Neuronal stem cell (in vitro differentiated cells): Measurements from ENCODE around the gene FAM210A.

Source experiments
- DNase-seq: peaks from one replicate; pipeline ENCODE4 v3.0.0-alpha.2; 2013; ENCODE audit warnings: low spot score
- H2AFZ ChIP-seq: one replicate; pipeline ENCODE4 v1.6.1; 2013; ENCODE audit warnings: mild to moderate bottlenecking, low read length, inconsistent platforms
- H2AK5ac ChIP-seq: 2 replicates; pipeline ENCODE4 v1.6.1; 2013; ENCODE audit warnings: low read depth, mild to moderate bottlenecking, inconsistent platforms, low read length, moderate library complexity, mixed read lengths
- H2BK120ac ChIP-seq: 2 replicates; pipeline ENCODE4 v1.6.1; 2013; ENCODE audit warnings: low read depth, mild to moderate bottlenecking, inconsistent platforms, low read length, moderate library complexity, mixed read lengths
- H2BK12ac ChIP-seq: one replicate; pipeline ENCODE4 v1.6.1; 2013; ENCODE audit warnings: low read length, inconsistent platforms
- H2BK15ac ChIP-seq: 2 replicates; pipeline ENCODE4 v1.6.1; 2013; ENCODE audit warnings: mild to moderate bottlenecking, low read length, inconsistent platforms, mixed read lengths
- H2BK5ac ChIP-seq: one replicate; pipeline ENCODE4 v1.6.1; 2013; ENCODE audit warnings: inconsistent platforms, mild to moderate bottlenecking, low read length, moderate library complexity
- H3K14ac ChIP-seq: one replicate; pipeline ENCODE4 v1.6.1; 2013; ENCODE audit warnings: low read length, inconsistent platforms
- H3K18ac ChIP-seq: 2 replicates; pipeline ENCODE4 v1.6.1; 2013; ENCODE audit warnings: low read length, inconsistent platforms
- H3K23ac ChIP-seq: 2 replicates; pipeline ENCODE4 v1.6.1; 2013; ENCODE audit warnings: low read depth, mild to moderate bottlenecking, mixed read lengths, low read length, inconsistent platforms; ENCODE audit not compliant: poor library complexity
- H3K27ac ChIP-seq: replicated peaks from 3 replicates; pipeline ENCODE4 v1.5.1; 2013; ENCODE audit warnings: low read length, inconsistent platforms
- H3K27me3 ChIP-seq, 3 experiments: 2 replicates each; pipeline ENCODE4 v1.6.1; 2013; ENCODE audit warnings: low read length in 3 of 3, mild to moderate bottlenecking in 2 of 3, inconsistent platforms in 1 of 3, low read depth in 1 of 3, mixed read lengths in 1 of 3, moderate library complexity in 1 of 3; ENCODE audit not compliant: control insufficient read depth in 3 of 3, insufficient read depth in 3 of 3
- H3K36me3 ChIP-seq, 2 donors: replicated peaks in 1 of 2; 2 replicates each; pipeline ENCODE4 v1.6.1; 2013; ENCODE audit warnings: low read length in 2 of 2; ENCODE audit not compliant: control insufficient read depth in 2 of 2, insufficient read depth in 2 of 2
- H3K4ac ChIP-seq: 2 replicates; pipeline ENCODE4 v1.6.1; 2013; ENCODE audit warnings: inconsistent platforms, mild to moderate bottlenecking, low read length, moderate library complexity
- H3K4me1 ChIP-seq, 2 donors: 1 replicate in 1 of 2; 2 replicates in 1 of 2; pipeline ENCODE4 v1.6.1; 2013; ENCODE audit warnings: low read length in 2 of 2, low read depth in 1 of 2; ENCODE audit not compliant: control insufficient read depth in 2 of 2, insufficient read depth in 1 of 2
- H3K4me2 ChIP-seq: one replicate; pipeline ENCODE4 v1.6.1; 2013; ENCODE audit warnings: mild to moderate bottlenecking, low read length, inconsistent platforms; ENCODE audit not compliant: insufficient read depth, poor library complexity, severe bottlenecking
- H3K4me3 ChIP-seq, 2 donors: 2 replicates each; pipeline ENCODE4 v1.5.1; 2013; ENCODE audit warnings: low read length in 2 of 2, mild to moderate bottlenecking in 2 of 2, inconsistent platforms in 1 of 2, moderate library complexity in 1 of 2
- H3K79me1 ChIP-seq: one replicate; pipeline ENCODE4 v1.6.1; 2013; ENCODE audit warnings: low read depth, mild to moderate bottlenecking, inconsistent platforms, low read length, moderate library complexity
- H3K9ac ChIP-seq: one replicate; pipeline ENCODE4 v1.6.1; 2013; ENCODE audit warnings: mild to moderate bottlenecking, low read depth, low read length, inconsistent platforms; ENCODE audit not compliant: poor library complexity
- H3K9me3 ChIP-seq, 2 donors: replicated peaks in 1 of 2; 2 replicates each; pipeline versions ENCODE3 to v1.6.1; 2013; ENCODE audit warnings: low read length in 2 of 2, mild to moderate bottlenecking in 2 of 2, inconsistent platforms in 1 of 2, low read depth in 1 of 2, mixed read lengths in 1 of 2, moderate library complexity in 1 of 2; ENCODE audit not compliant: control insufficient read depth in 2 of 2, insufficient read depth in 1 of 2
- H4K8ac ChIP-seq: one replicate; pipeline ENCODE4 v1.6.1; 2013; ENCODE audit warnings: low read depth, mild to moderate bottlenecking, inconsistent platforms, low read length, moderate library complexity
- H4K91ac ChIP-seq: one replicate; pipeline ENCODE4 v1.6.1; 2013; ENCODE audit warnings: low read length, low read depth, mild to moderate bottlenecking, inconsistent platforms; ENCODE audit not compliant: poor library complexity
- WGBS, 2 donors: extraction: QIAGEN DNeasy Blood & Tissue Kit; methylation state at CpG; one replicate each; pipeline ENCODE4 v1.1.7; 2013; ENCODE audit warnings: missing lambda C conversion rate in 2 of 2, mixed read lengths in 1 of 2; ENCODE audit not compliant: insufficient read length in 2 of 2, insufficient replicate concordance in 1 of 2; ENCODE audit errors: extremely low coverage in 2 of 2; 5-methylcytosine and 5-hydroxymethylcytosine counted together

The FAM210A gene

GRCh38 chr18:13625843-13626543 is 100.4 kb downstream of the FAM210A start:
- H2BK120ac ChIP-seq: no peak overlapping the region
- no peak overlapping the region for H2BK15ac ChIP-seq
- no peaks in the 10 kb centered on the region for H3K36me3 ChIP-seq
- H3K9ac ChIP-seq: no peak overlapping the region
- no peak overlapping the region for H2BK12ac ChIP-seq
- H3K27ac ChIP-seq: no peak overlapping the region
- no peak overlapping the region for H2AFZ ChIP-seq
- H4K91ac ChIP-seq: no peak overlapping the region
- H3K23ac ChIP-seq: no peak overlapping the region
- no peak overlapping the region for H3K4me2 ChIP-seq
- H2AK5ac ChIP-seq: no peak overlapping the region
- DNase-seq: no peak
- no CpG with 5 or more reads among the region's 8 CpGs for WGBS, 2 donors
- H3K79me1 ChIP-seq: no peaks in the 10 kb centered on the region
- H3K27me3 ChIP-seq: peaks cover 0 to 54% (median 0%) of the 10 kb centered on the region in 3 experiments
- H3K9me3 ChIP-seq: no peaks in the 10 kb centered on the region
- peaks cover 3 to 8% of the 10 kb centered on the region in 2 donors for H3K4me1 ChIP-seq
- no peak overlapping the region for H3K4me3 ChIP-seq
- H3K4ac ChIP-seq: no peak overlapping the region
- H2BK5ac ChIP-seq: no peak overlapping the region
- peak overlapping the region; percentile 20 for H3K18ac ChIP-seq
- no peak overlapping the region for H4K8ac ChIP-seq
- no peak overlapping the region for H3K14ac ChIP-seq

- no peak overlapping the region for H2AFZ ChIP-seq
- WGBS, 2 donors: no CpG with 5 or more reads among the region's 10 CpGs
- peaks cover 8 to 9% of the 10 kb centered on the region in 2 donors for H3K4me1 ChIP-seq
- H3K79me1 ChIP-seq: no peaks in the 10 kb centered on the region
- H4K91ac ChIP-seq: no peak overlapping the region
- no peak overlapping the region for H2AK5ac ChIP-seq
- peak overlapping the region; percentile 68 for H3K18ac ChIP-seq
- H2BK15ac ChIP-seq: no peak overlapping the region
- H2BK120ac ChIP-seq: no peak overlapping the region
- peaks cover 0 to 57% (median 0%) of the 10 kb centered on the region in 3 experiments for H3K27me3 ChIP-seq
- H3K36me3 ChIP-seq: no peaks in the 10 kb centered on the region
- H3K4me2 ChIP-seq: no peak overlapping the region
- no peak overlapping the region for H3K14ac ChIP-seq
- no peak overlapping the region for H3K9ac ChIP-seq
- DNase-seq: no peak
- no peak overlapping the region for H2BK12ac ChIP-seq
- H4K8ac ChIP-seq: no peak overlapping the region
- H3K23ac ChIP-seq: peak overlapping the region; percentile 35
- no peak overlapping the region for H3K4me3 ChIP-seq
- H3K4ac ChIP-seq: no peak overlapping the region
- no peaks in the 10 kb centered on the region for H3K9me3 ChIP-seq
- H2BK5ac ChIP-seq: no peak overlapping the region
- no peak overlapping the region for H3K27ac ChIP-seq
Measured at GRCh38 chr18:13625355-13625754, 101.0 kb downstream of the FAM210A start.

GRCh38 chr18:13624563-13625237 is 101.7 kb downstream of the FAM210A start:
- Histone ChIP-seq H3K4ac (no peak overlapping the region), H2AK5ac (peak overlapping the region; percentile 67), H3K4me2 (no peak overlapping the region), H2BK15ac (peak overlapping the region; percentile 39), H2AFZ (no peak overlapping the region), H3K36me3 (no peaks in the 10 kb centered on the region), H2BK5ac (no peak overlapping the region), H3K27ac (no peak overlapping the region), H3K79me1 (no peaks in the 10 kb centered on the region), H3K27me3 (peaks cover 0 to 63% (median 0%) of the 10 kb centered on the region in 3 experiments), H3K23ac (peak overlapping the region; percentile 59), H2BK12ac (no peak overlapping the region), H4K91ac (no peak overlapping the region), H3K14ac (no peak overlapping the region), H2BK120ac (peak overlapping the region; percentile 24), H3K9me3 (no peaks in the 10 kb centered on the region), H3K18ac (peak overlapping the region; percentile 21), H3K9ac (no peak overlapping the region), H3K4me3 (no peak overlapping the region), H3K4me1 (peaks cover 5 to 10% of the 10 kb centered on the region in 2 donors), H4K8ac (no peak overlapping the region)
- whole genome bisulfite sequencing, 2 donors: no CpG with 5 or more reads among the region's 11 CpGs
- no peak for DNase-seq

- no peak overlapping the region for H3K27ac ChIP-seq
- H2BK120ac ChIP-seq: no peak overlapping the region
Measured at GRCh38 chr18:13623871-13624270, 102.5 kb downstream of the FAM210A start.

More at GRCh38 chr18:13623871-13624270, 102.5 kb downstream of the FAM210A start:
- Histone ChIP-seq H3K9ac (no peak overlapping the region), H4K91ac (no peak overlapping the region), H3K14ac (no peak overlapping the region), H3K4me1 (peaks cover 5 to 10% of the 10 kb centered on the region in 2 donors), H3K79me1 (no peaks in the 10 kb centered on the region), H2BK12ac (no peak overlapping the region), H4K8ac (no peak overlapping the region), H3K36me3 (no peaks in the 10 kb centered on the region), H3K23ac (peak overlapping the region; percentile 59), H3K4me3 (no peak overlapping the region), H2BK5ac (no peak overlapping the region), H3K9me3 (no peaks in the 10 kb centered on the region), H3K18ac (no peak overlapping the region), H3K4me2 (no peak overlapping the region), H3K27me3 (peaks cover 0 to 59% (median 0%) of the 10 kb centered on the region in 3 experiments), H2BK15ac (no peak overlapping the region), H3K4ac (no peak overlapping the region), H2AK5ac (peak overlapping the region; percentile 67), H2AFZ (no peak overlapping the region)
- no CpG with 5 or more reads among the region's 13 CpGs for WGBS, 2 donors
- DNase-seq: no peak
